H9 (cell line): ENCODE data around the gene C14orf132. TPM values are rescaled to one million over a fixed set of nuclear protein-coding genes. Genes with fewer than 3 reads are reported as not detected.

Experiments
- DNase-seq: peaks from one replicate; pipeline ENCODE4 v3.0.0-alpha.2; 2017
- H2AFZ ChIP-seq: one replicate; pipeline ENCODE4 v1.6.1; 2013; ENCODE audit warnings: mild to moderate bottlenecking, low read length, control low read depth, moderate library complexity
- H2AK5ac ChIP-seq: 2 replicates; pipeline ENCODE4 v1.6.1; 2013; ENCODE audit warnings: low read length, control low read depth, mixed read lengths; ENCODE audit not compliant: insufficient read length
- H2BK120ac ChIP-seq: one replicate; pipeline ENCODE4 v1.6.1; 2013; ENCODE audit warnings: low read depth, mild to moderate bottlenecking, low read length, control low read depth, inconsistent platforms; ENCODE audit not compliant: poor library complexity, severe bottlenecking
- H2BK12ac ChIP-seq: 2 replicates; pipeline ENCODE4 v1.6.1; 2013; ENCODE audit warnings: low read length, control low read depth, mixed read lengths, low read depth; ENCODE audit not compliant: insufficient read length
- H2BK15ac ChIP-seq: 2 replicates; pipeline ENCODE4 v1.6.1; 2013; ENCODE audit warnings: low read depth, low read length, control low read depth
- H2BK20ac ChIP-seq: one replicate; pipeline ENCODE4 v1.6.1; 2013; ENCODE audit warnings: low read depth, mild to moderate bottlenecking, low read length, control low read depth, inconsistent platforms; ENCODE audit not compliant: poor library complexity, severe bottlenecking
- H2BK5ac ChIP-seq: 2 replicates; pipeline ENCODE4 v1.6.1; 2013; ENCODE audit warnings: low read length, control low read depth, mixed read lengths; ENCODE audit not compliant: insufficient read length
- H3K14ac ChIP-seq: 2 replicates; pipeline ENCODE4 v1.6.1; 2013; ENCODE audit warnings: low read length, control low read depth; ENCODE audit not compliant: insufficient read depth
- H3K18ac ChIP-seq: 2 replicates; pipeline ENCODE4 v1.6.1; 2013; ENCODE audit warnings: low read depth, mild to moderate bottlenecking, mixed read lengths, low read length, control low read depth; ENCODE audit not compliant: insufficient read length
- H3K23ac ChIP-seq: 2 replicates; pipeline ENCODE4 v1.6.1; 2013; ENCODE audit warnings: low read length, control low read depth, mixed read lengths, low read depth; ENCODE audit not compliant: insufficient read length
- H3K23me2 ChIP-seq: 2 replicates; pipeline ENCODE4 v1.6.1; 2013; ENCODE audit warnings: low read depth, mild to moderate bottlenecking, mixed read lengths, low read length, control low read depth; ENCODE audit not compliant: insufficient read length, poor library complexity, severe bottlenecking
- H3K27ac ChIP-seq: 2 replicates; pipeline ENCODE4 v1.5.1; 2013; ENCODE audit warnings: low read length, control low read depth, mixed read lengths, low read depth; ENCODE audit not compliant: insufficient read length
- H3K27me3 ChIP-seq: 2 replicates; pipeline ENCODE4 v1.6.1; 2013; ENCODE audit warnings: low read length, control low read depth, inconsistent platforms; ENCODE audit not compliant: insufficient read depth
- H3K4ac ChIP-seq: 2 replicates; pipeline ENCODE4 v1.6.1; 2013; ENCODE audit warnings: low read depth, mild to moderate bottlenecking, control low read depth, inconsistent platforms, low read length, moderate library complexity
- H3K4me1 ChIP-seq: 2 replicates; pipeline ENCODE4 v1.6.1; 2013; ENCODE audit warnings: low read length, control low read depth, inconsistent platforms; ENCODE audit not compliant: insufficient read depth
- H3K4me2 ChIP-seq: 2 replicates; pipeline ENCODE4 v1.6.1; 2013; ENCODE audit warnings: low read length, control low read depth, mixed read lengths; ENCODE audit not compliant: insufficient read length, insufficient read depth
- H3K56ac ChIP-seq: 2 replicates; pipeline ENCODE4 v1.6.1; 2013; ENCODE audit warnings: low read depth, mild to moderate bottlenecking, mixed read lengths, low read length, control low read depth; ENCODE audit not compliant: insufficient read length
- H3K79me1 ChIP-seq: 2 replicates; pipeline ENCODE4 v1.6.1; 2013; ENCODE audit warnings: low read depth, mild to moderate bottlenecking, moderate library complexity, low read length, control low read depth, inconsistent platforms; ENCODE audit not compliant: insufficient read depth, poor library complexity, severe bottlenecking
- H3K79me2 ChIP-seq: 2 replicates; pipeline ENCODE4 v1.6.1; 2013; ENCODE audit warnings: low read length, control low read depth, inconsistent platforms; ENCODE audit not compliant: insufficient read depth
- H3K9ac ChIP-seq: 2 replicates; pipeline ENCODE4 v1.6.1; 2013; ENCODE audit warnings: low read length, control low read depth, mixed read lengths; ENCODE audit not compliant: insufficient read length; ENCODE audit errors: extremely low read depth
- H3K9me3 ChIP-seq: one replicate; pipeline ENCODE4 v1.6.1; 2013; ENCODE audit warnings: low read depth, low read length, inconsistent platforms; ENCODE audit not compliant: control insufficient read depth
- H3T11ph ChIP-seq: one replicate; pipeline ENCODE4 v1.6.1; 2013; ENCODE audit warnings: mild to moderate bottlenecking, low read length, control low read depth, inconsistent platforms
- H4K20me1 ChIP-seq: one replicate; pipeline ENCODE4 v1.6.1; 2013; ENCODE audit not compliant: control insufficient read depth, insufficient read length, insufficient read depth
- H4K5ac ChIP-seq: 2 replicates; pipeline ENCODE4 v1.6.1; 2013; ENCODE audit warnings: low read depth, mild to moderate bottlenecking, mixed read lengths, low read length, control low read depth; ENCODE audit not compliant: insufficient read length
- H4K8ac ChIP-seq: replicated peaks from 2 replicates; pipeline ENCODE4 v1.6.1; 2013; ENCODE audit warnings: low read length, control low read depth, mixed read lengths, low read depth; ENCODE audit not compliant: insufficient read length
- H4K91ac ChIP-seq: 2 replicates; pipeline ENCODE4 v1.6.1; 2013; ENCODE audit warnings: low read depth, mild to moderate bottlenecking, moderate library complexity, mixed read lengths, low read length, control low read depth; ENCODE audit not compliant: insufficient read length
- H3K27ac Mint-ChIP-seq, 3 experiments: 2 replicates in 2 of 3; 3 replicates in 1 of 3; pipeline ENCODE4 v1.8.0; 2020 to 2021; ENCODE audit warnings: mixed read lengths in 3 of 3, mild to moderate bottlenecking in 1 of 3, moderate library complexity in 1 of 3
- H3K27me3 Mint-ChIP-seq: 2 replicates; pipeline ENCODE4 v1.8.0; 2021; ENCODE audit warnings: low read depth, mild to moderate bottlenecking, moderate library complexity, mixed read lengths
- H3K36me3 Mint-ChIP-seq, 3 experiments: 2 replicates in 2 of 3; 3 replicates in 1 of 3; pipeline ENCODE4 v1.8.0; 2020 to 2021; ENCODE audit warnings: low read depth in 3 of 3, mixed read lengths in 3 of 3; ENCODE audit not compliant: insufficient read depth in 1 of 3
- H3K4me1 Mint-ChIP-seq, 2 experiments: 2 replicates each; pipeline ENCODE4 v1.8.0; 2020; ENCODE audit warnings: mixed read lengths in 2 of 2
- H3K4me3 Mint-ChIP-seq, 2 experiments: 2 replicates in 1 of 2; 3 replicates in 1 of 2; pipeline ENCODE4 v1.8.0; 2020 to 2021; ENCODE audit warnings: mild to moderate bottlenecking in 2 of 2, mixed read lengths in 2 of 2, moderate library complexity in 1 of 2
- H3K9me3 Mint-ChIP-seq, 2 experiments: 2 replicates in 1 of 2; 3 replicates in 1 of 2; pipeline ENCODE4 v1.8.0; 2020; ENCODE audit warnings: mild to moderate bottlenecking in 2 of 2, mixed read lengths in 2 of 2, moderate library complexity in 1 of 2
- WGBS: extraction: QIAGEN DNeasy Blood & Tissue Kit; methylation state at CpG from one replicate; pipeline ENCODE4 v1.1.7; 2013; ENCODE audit warnings: missing lambda C conversion rate, low lambda C conversion rate, mixed read lengths; ENCODE audit not compliant: insufficient read length; ENCODE audit errors: extremely low coverage; 5-methylcytosine and 5-hydroxymethylcytosine counted together
- total RNA-seq: library from RNA; stranded (reverse); gene quantifications from 2 replicates; pipeline ENCODE4 v1.2.1, GENCODE V29; 2021
- TF ChIP-seq, protein P1 (sequence below): fragments of 200-600 bp; sonication (generic); conservative IDR thresholded peaks from 3 replicates; pipeline ENCODE4 v1.8.0; 2021; ENCODE audit warnings: antibody characterized with exemption, mild to moderate bottlenecking

Gene C14orf132
- total RNA-seq, 1 experiment from 2014 or later, result 5.7 TPM

DNA sequence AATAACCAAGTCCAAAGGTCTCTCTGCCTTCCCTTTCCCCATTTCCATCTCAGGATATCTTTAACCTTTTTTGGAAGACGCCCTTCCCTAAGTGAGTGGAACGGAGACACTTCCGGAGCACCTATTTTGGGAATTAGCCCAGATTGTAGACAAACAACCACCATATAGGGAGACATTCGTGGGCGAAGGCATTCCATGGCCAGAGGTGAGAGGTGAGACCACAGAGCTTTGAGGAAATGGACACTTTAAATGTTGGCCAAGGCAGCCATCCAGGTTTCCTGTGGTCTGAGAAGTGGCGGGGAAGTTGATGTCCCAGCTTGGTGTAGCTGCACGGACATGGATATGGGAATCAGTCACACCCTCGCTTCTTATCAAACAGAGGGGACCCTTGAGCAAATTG lies 96.1 kb downstream of the C14orf132 start:
- Histone ChIP-seq H2BK12ac (no peak overlapping the region), H4K91ac (no peak overlapping the region), H3K9me3 (no peaks in the 10 kb centered on the region), H3K9ac (no peak overlapping the region), H3K4ac (no peak overlapping the region), H3K79me1 (no peaks in the 10 kb centered on the region), H4K5ac (no peak overlapping the region), H2AFZ (no peak overlapping the region), H2BK15ac (no peak overlapping the region), H4K8ac (no peak overlapping the region), H2BK5ac (no peak overlapping the region), H3K27ac (no peak overlapping the region), H3K23ac (no peak overlapping the region), H3K4me1 (no peaks in the 10 kb centered on the region), H3K4me2 (no peak overlapping the region), H3K23me2 (no peaks in the 10 kb centered on the region), H3T11ph (no peak overlapping the region), H3K27me3 (no peaks in the 10 kb centered on the region; the same call in 1 of the 2 replicates), H3K18ac (no peak overlapping the region), H3K14ac (no peak overlapping the region), H2BK120ac (no peak overlapping the region), H3K79me2 (no peaks in the 10 kb centered on the region), H3K56ac (no peak overlapping the region), H2AK5ac (no peak overlapping the region), H2BK20ac (no peak overlapping the region), H4K20me1 (no peaks in the 10 kb centered on the region)
- H3K9me3 Mint-ChIP-seq, result peaks cover 0 to 2% of the 10 kb centered on the region in 2 experiments; a peak in 4 of 5 replicates
- peaks cover 58% of the 10 kb centered on the region for H3K27me3 Mint-ChIP-seq
- DNase-seq, result no peak
- H3K27ac Mint-ChIP-seq, result no peak overlapping the region
- H3K4me1 Mint-ChIP-seq, result no peaks in the 10 kb centered on the region
- WGBS, result no CpG with 5 or more reads among the region's 8 CpGs
- TF ChIP-seq, protein P1, sequence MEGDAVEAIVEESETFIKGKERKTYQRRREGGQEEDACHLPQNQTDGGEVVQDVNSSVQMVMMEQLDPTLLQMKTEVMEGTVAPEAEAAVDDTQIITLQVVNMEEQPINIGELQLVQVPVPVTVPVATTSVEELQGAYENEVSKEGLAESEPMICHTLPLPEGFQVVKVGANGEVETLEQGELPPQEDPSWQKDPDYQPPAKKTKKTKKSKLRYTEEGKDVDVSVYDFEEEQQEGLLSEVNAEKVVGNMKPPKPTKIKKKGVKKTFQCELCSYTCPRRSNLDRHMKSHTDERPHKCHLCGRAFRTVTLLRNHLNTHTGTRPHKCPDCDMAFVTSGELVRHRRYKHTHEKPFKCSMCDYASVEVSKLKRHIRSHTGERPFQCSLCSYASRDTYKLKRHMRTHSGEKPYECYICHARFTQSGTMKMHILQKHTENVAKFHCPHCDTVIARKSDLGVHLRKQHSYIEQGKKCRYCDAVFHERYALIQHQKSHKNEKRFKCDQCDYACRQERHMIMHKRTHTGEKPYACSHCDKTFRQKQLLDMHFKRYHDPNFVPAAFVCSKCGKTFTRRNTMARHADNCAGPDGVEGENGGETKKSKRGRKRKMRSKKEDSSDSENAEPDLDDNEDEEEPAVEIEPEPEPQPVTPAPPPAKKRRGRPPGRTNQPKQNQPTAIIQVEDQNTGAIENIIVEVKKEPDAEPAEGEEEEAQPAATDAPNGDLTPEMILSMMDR, result no peak
- no peaks in the 10 kb centered on the region for H3K36me3 Mint-ChIP-seq
- no peak overlapping the region; a peak in 1 of 5 replicates for H3K4me3 Mint-ChIP-seq
